ENCODE measurements around the gene ATXN1. TPM values are rescaled to one million over a fixed set of nuclear protein-coding genes. Genes with fewer than 3 reads are reported as not detected.
"Not testable (repeated sequence)": the region's sequence is repeated elsewhere in the genome, so short reads cannot be mapped to it uniquely, and the experiment has no call there.

ATXN1 gene
- total RNA-seq, 4 donors from 2014 or later: 48.7 to 166 (median 105) TPM

- Histone ChIP-seq H3K4me3 (no peak overlapping the region), H3K36me3 (no peaks in the 10 kb centered on the region), H3K4me1 (no peaks in the 10 kb centered on the region), H3K27me3 (no peaks in the 10 kb centered on the region), H3K27ac (no peak overlapping the region), H3K9me3 (no peaks in the 10 kb centered on the region)
- in situ Hi-C loops (cut with MboI; ENCODE audit: low pct_ligation_motif_present in 1 of 4, low pct_unique_long_range_greater_than_20kb in 1 of 4, low sequenced_read_pairs in 3 of 4) (loop anchor here in 1 of 4 donors (25.0 kb wide), 1 partner anchor 268 kb away; no protein-coding TSS in a partner anchor), intact Hi-C loops (cut with DNase I; ENCODE audit: low total_unique reads) (no loop called here)
- WGBS, 2 donors (ENCODE audit: low coverage in 1 of 2): 68 to 73% methylated on average over 3 of the region's 3 CpGs
- TF ChIP-seq EP300 (IDR thresholded peaks at IDR 0.05; ENCODE audit: low read depth) (no peak), POLR2A (IDR thresholded peaks at IDR 0.05) (no peak), CTCF (IDR thresholded peaks at IDR 0.05) (no peak), POLR2AphosphoS5 (IDR thresholded peaks at IDR 0.05) (no peak)
- no peak for DNase-seq
These were observed 32.7 kb upstream of the ATXN1 start for GRCh38 chr6:16793828-16794412.

GRCh38 chr6:16789329-16790038 lies 28.2 kb upstream of the ATXN1 start:
- in situ Hi-C loops (cut with MboI; ENCODE audit: low pct_ligation_motif_present in 1 of 4, low pct_unique_long_range_greater_than_20kb in 1 of 4, low sequenced_read_pairs in 3 of 4) (loop anchor here in 1 of 4 donors (25.0 kb wide), 1 partner anchor 273 kb away; no protein-coding TSS in a partner anchor), intact Hi-C loops (cut with DNase I; ENCODE audit: low total_unique reads) (no loop called here)
- Histone ChIP-seq H3K27ac (no peak overlapping the region), H3K9me3 (no peaks in the 10 kb centered on the region), H3K36me3 (no peaks in the 10 kb centered on the region), H3K27me3 (no peaks in the 10 kb centered on the region), H3K4me3 (no peak overlapping the region), H3K4me1 (no peaks in the 10 kb centered on the region)
- TF ChIP-seq EP300 (IDR thresholded peaks at IDR 0.05; ENCODE audit: low read depth): no peak
- TF ChIP-seq POLR2AphosphoS5 (IDR thresholded peaks at IDR 0.05): no peak
- TF ChIP-seq CTCF (IDR thresholded peaks at IDR 0.05): no peak
- TF ChIP-seq POLR2A (IDR thresholded peaks at IDR 0.05): no peak
- WGBS, 2 donors (ENCODE audit: low coverage in 1 of 2): 71 to 76% methylated on average over 2 of the region's 2 CpGs
- DNase-seq: no peak

- no peak for DNase-seq
- TF ChIP-seq EP300 (IDR thresholded peaks at IDR 0.05; ENCODE audit: low read depth): no peak
- no peak for TF ChIP-seq POLR2AphosphoS5 (IDR thresholded peaks at IDR 0.05)
- TF ChIP-seq POLR2A (IDR thresholded peaks at IDR 0.05): no peak
- no peak for TF ChIP-seq CTCF (IDR thresholded peaks at IDR 0.05)
- Histone ChIP-seq H3K36me3 (no peaks in the 10 kb centered on the region), H3K4me3 (no peak overlapping the region), H3K4me1 (no peaks in the 10 kb centered on the region), H3K9me3 (no peaks in the 10 kb centered on the region), H3K27me3 (no peaks in the 10 kb centered on the region), H3K27ac (no peak overlapping the region)
- 46 to 100% methylated on average over 1 of the region's 1 CpG for WGBS, 2 donors (ENCODE audit: low coverage in 1 of 2)
- in situ Hi-C loops (cut with MboI; ENCODE audit: low pct_ligation_motif_present in 1 of 4, low pct_unique_long_range_greater_than_20kb in 1 of 4, low sequenced_read_pairs in 3 of 4): loop anchor here in 1 of 4 donors (25.0 kb wide), 1 partner anchor 275 kb away; no protein-coding TSS in a partner anchor
- intact Hi-C loops (cut with DNase I; ENCODE audit: low total_unique reads): no loop called here
These were observed 25.9 kb upstream of the ATXN1 start for GRCh38 chr6:16787128-16787682.

GRCh38 chr6:16785496-16785895 lies 24.2 kb upstream of the ATXN1 start:
- H3K4me1 ChIP-seq: no peaks in the 10 kb centered on the region
- no peaks in the 10 kb centered on the region for H3K9me3 ChIP-seq
- H3K36me3 ChIP-seq: no peaks in the 10 kb centered on the region
- DNase-seq: no peak
- intact Hi-C loops (cut with DNase I; ENCODE audit: low total_unique reads) (no loop called here), in situ Hi-C loops (cut with MboI; ENCODE audit: low pct_ligation_motif_present in 1 of 4, low pct_unique_long_range_greater_than_20kb in 1 of 4, low sequenced_read_pairs in 3 of 4) (loop anchor here in 1 of 4 donors (25.0 kb wide), 1 partner anchor 277 kb away; no protein-coding TSS in a partner anchor)
- H3K27ac ChIP-seq: no peak overlapping the region
- no peak overlapping the region for H3K4me3 ChIP-seq
- H3K27me3 ChIP-seq: no peaks in the 10 kb centered on the region
- no peak for TF ChIP-seq POLR2AphosphoS5 (IDR thresholded peaks at IDR 0.05)
- no peak for TF ChIP-seq CTCF (IDR thresholded peaks at IDR 0.05)
- no peak for TF ChIP-seq POLR2A (IDR thresholded peaks at IDR 0.05)
- no peak for TF ChIP-seq EP300 (IDR thresholded peaks at IDR 0.05; ENCODE audit: low read depth)

GRCh38 chr6:16784957-16785356 lies 23.7 kb upstream of the ATXN1 start:
- in situ Hi-C loops (cut with MboI; ENCODE audit: low pct_ligation_motif_present in 1 of 4, low pct_unique_long_range_greater_than_20kb in 1 of 4, low sequenced_read_pairs in 3 of 4): loop anchor here in 1 of 4 donors (25.0 kb wide), 1 partner anchor 277 kb away; no protein-coding TSS in a partner anchor
- DNase-seq; intact Hi-C loops (cut with DNase I; ENCODE audit: low total_unique reads); H3K27me3 ChIP-seq; H3K4me3 ChIP-seq; H3K4me1 ChIP-seq; H3K36me3 ChIP-seq; H3K27ac ChIP-seq; H3K9me3 ChIP-seq: not testable (repeated sequence)
- 79 to 100% methylated on average over 2 to 3 of the region's 3 CpGs for WGBS, 2 donors (ENCODE audit: low coverage in 1 of 2)

Data from transverse colon (tissue), 4 donors.